DOHH2 (cell line): ENCODE measurements around the gene CYB561A3.

Source experiments
- CTCF ChIP-seq: fragments of 200-600 bp; sonication (generic); IDR thresholded peaks from one replicate; pipeline ENCODE4 v1.5.1; 2014; ENCODE audit warnings: antibody characterized with exemption, mild to moderate bottlenecking, low read depth, low read length; ENCODE audit not compliant: poor library complexity, severe bottlenecking
- EZH2phosphoT487 ChIP-seq: fragments of 200-600 bp; sonication (generic); IDR thresholded peaks from 2 replicates; pipeline ENCODE4 v1.6.1; 2017; ENCODE audit warnings: borderline replicate concordance, mild to moderate bottlenecking, antibody characterized with exemption, low read length, moderate library complexity, mixed read lengths

- no peak for TF ChIP-seq CTCF
- TF ChIP-seq EZH2phosphoT487, result no peak
Measured at GRCh38 chr11:61406067-61406466, 44.4 kb upstream of the CYB561A3 start.
